Measurements from ENCODE around the gene IRAK1.

Gene IRAK1

GRCh38 chrX:154015581-154016264 is 4.0 kb downstream of the IRAK1 start:
- no peak for TF ChIP-seq Cebpa-rat (IDR thresholded peaks at IDR 0.05)
- Histone ChIP-seq H4K20me1 (peaks cover 86% of the 10 kb centered on the region), H3K27me3 (peaks cover 69% of the 10 kb centered on the region), H3K4me2 (peak overlapping the region; percentile 85), H3K4me1 (peaks cover 77% of the 10 kb centered on the region), H3K27ac (peak overlapping the region; percentile 19; the same call in 1 of the 2 replicates), H3K9me3 (no peaks in the 10 kb centered on the region), H3K4me3 (no peak overlapping the region; the same call in 1 of the 2 replicates), H3K36me3 (peaks cover 72% of the 10 kb centered on the region), H3K9ac (peak overlapping the region; percentile 53)

- no peak for TF ChIP-seq Cebpa-rat (IDR thresholded peaks at IDR 0.05)
- peaks cover 84% of the 10 kb centered on the region for H3K4me1 ChIP-seq
Observed at GRCh38 chrX:154014429-154015380, 5.0 kb downstream of the IRAK1 start.

GRCh38 chrX:154013614-154014360 is 5.9 kb downstream of the IRAK1 start:
- H3K4me2 ChIP-seq, result peak overlapping the region; percentile 66
- H3K9me3 ChIP-seq, result no peaks in the 10 kb centered on the region
- peak overlapping the region; percentile 63; the same call in 1 of the 2 replicates for H3K27ac ChIP-seq
- peak overlapping the region; percentile 70 for H3K9ac ChIP-seq
- peaks cover 81% of the 10 kb centered on the region for H3K36me3 ChIP-seq
- peaks cover 90% of the 10 kb centered on the region for H4K20me1 ChIP-seq
- TF ChIP-seq Cebpa-rat (IDR thresholded peaks at IDR 0.05), result no peak
- H3K4me3 ChIP-seq, result no peak overlapping the region
- peaks cover 93% of the 10 kb centered on the region for H3K4me1 ChIP-seq
- peaks cover 77% of the 10 kb centered on the region for H3K27me3 ChIP-seq

More at GRCh38 chrX:154014429-154015380, 5.0 kb downstream of the IRAK1 start:
- Histone ChIP-seq H3K36me3 (peaks cover 81% of the 10 kb centered on the region), H3K4me2 (peak overlapping the region; percentile 85; the same call in 1 of the 2 replicates), H3K9me3 (no peaks in the 10 kb centered on the region), H3K9ac (peak overlapping the region; percentile 53; the same call in 1 of the 2 replicates), H3K27ac (0 out of 2 replicates have a peak overlapping the region, but pooled peaks have one; percentile 19), H3K27me3 (peaks cover 70% of the 10 kb centered on the region), H3K4me3 (no peak overlapping the region), H4K20me1 (peaks cover 92% of the 10 kb centered on the region)

GRCh38 chrX:154013001-154013421 is 6.7 kb downstream of the IRAK1 start:
- H3K4me1 ChIP-seq, result peaks cover 97% of the 10 kb centered on the region
- peaks cover 82% of the 10 kb centered on the region for H4K20me1 ChIP-seq
- H3K36me3 ChIP-seq, result peaks cover 77% of the 10 kb centered on the region
- H3K4me3 ChIP-seq, result 0 out of 2 replicates have a peak overlapping the region, but pooled peaks have one; percentile 20
- peak overlapping the region; percentile 66 for H3K4me2 ChIP-seq
- peak overlapping the region; percentile 63 for H3K27ac ChIP-seq
- H3K9me3 ChIP-seq, result no peaks in the 10 kb centered on the region
- TF ChIP-seq Cebpa-rat (IDR thresholded peaks at IDR 0.05), result no peak
- H3K27me3 ChIP-seq, result peaks cover 85% of the 10 kb centered on the region
- peak overlapping the region; percentile 70 for H3K9ac ChIP-seq

GRCh38 chrX:154012336-154012991 is 7.2 kb downstream of the IRAK1 start:
- Histone ChIP-seq H3K9ac (peak overlapping the region; percentile 70), H3K27me3 (peaks cover 90% of the 10 kb centered on the region), H3K27ac (peak overlapping the region; percentile 63), H3K4me3 (0 out of 2 replicates have a peak overlapping the region, but pooled peaks have one; percentile 20), H3K4me2 (peak overlapping the region; percentile 66), H3K4me1 (peaks cover 97% of the 10 kb centered on the region), H3K36me3 (peaks cover 74% of the 10 kb centered on the region), H4K20me1 (peaks cover 81% of the 10 kb centered on the region), H3K9me3 (no peaks in the 10 kb centered on the region)
- no peak for TF ChIP-seq Cebpa-rat (IDR thresholded peaks at IDR 0.05)

- Histone ChIP-seq H3K27ac (peak overlapping the region; percentile 63), H3K4me3 (no peak overlapping the region), H3K4me2 (no peak overlapping the region), H3K9ac (no peak overlapping the region), H3K9me3 (no peaks in the 10 kb centered on the region), H3K36me3 (peaks cover 66% of the 10 kb centered on the region), H3K27me3 (peaks cover 93% of the 10 kb centered on the region), H4K20me1 (peaks cover 81% of the 10 kb centered on the region), H3K4me1 (peaks cover 97% of the 10 kb centered on the region)
- no peak for TF ChIP-seq Cebpa-rat (IDR thresholded peaks at IDR 0.05)
Observed at GRCh38 chrX:154011376-154012335, 8.0 kb downstream of the IRAK1 start.

GRCh38 chrX:154010330-154011087 is 9.2 kb downstream of the IRAK1 start:
- peaks cover 97% of the 10 kb centered on the region for H3K4me1 ChIP-seq
- H3K9ac ChIP-seq, result no peak overlapping the region
- no peak overlapping the region for H3K4me3 ChIP-seq
- TF ChIP-seq Cebpa-rat (IDR thresholded peaks at IDR 0.05), result 0 out of 2 replicates have a peak, but pooled peaks have one; percentile 23
- H3K9me3 ChIP-seq, result no peaks in the 10 kb centered on the region
- H3K27me3 ChIP-seq, result peaks cover 93% of the 10 kb centered on the region
- H3K36me3 ChIP-seq, result peaks cover 58% of the 10 kb centered on the region
- peaks cover 74% of the 10 kb centered on the region for H4K20me1 ChIP-seq
- H3K27ac ChIP-seq, result no peak overlapping the region
- no peak overlapping the region for H3K4me2 ChIP-seq

Measured in BLaER1 (cell line).